ENCODE data around the gene ALAS1.

DNA sequence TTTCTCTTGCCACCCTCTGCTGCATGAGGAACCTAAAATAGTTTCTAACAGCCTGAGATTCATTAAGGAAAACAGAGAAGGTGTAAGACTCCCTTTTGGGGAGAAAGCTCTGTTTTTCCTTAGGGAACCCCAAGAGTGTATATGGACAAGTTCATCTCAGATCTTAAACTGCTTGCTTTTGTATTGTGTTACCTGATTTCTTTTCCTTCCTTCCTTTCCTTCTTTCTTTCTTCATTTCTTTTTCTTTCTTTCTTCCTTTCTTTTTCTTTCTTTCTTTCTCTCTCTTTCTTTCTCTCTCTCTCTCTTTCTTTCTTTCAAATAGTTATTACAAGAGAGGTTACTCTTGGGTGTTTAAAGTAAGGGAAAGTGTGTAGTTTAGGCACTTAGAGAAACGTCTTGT, 38.5 kb upstream of the ALAS1 start:
- no peak for TF ChIP-seq TAF1 (IDR thresholded peaks at IDR 0.05; ENCODE audit: low read depth, low read length)
- no peak for TF ChIP-seq POLR2AphosphoS5 (IDR thresholded peaks at IDR 0.05; ENCODE audit: low read depth, low read length)
- TF ChIP-seq POLR2A (IDR thresholded peaks at IDR 0.05; ENCODE audit: low read depth, low read length), result no peak
